Left colon (tissue), 2 donors: ENCODE data around the gene CFAP107. TPM values are rescaled to one million over a fixed set of nuclear protein-coding genes. Genes with fewer than 3 reads are reported as not detected.

Experiments
- ATAC-seq: fragments of 200-7000 bp; cut with Tn5 transposase; one replicate; pipeline ENCODE4 v1.9.1; 2020; ENCODE audit warnings: mild to moderate bottlenecking, moderate library complexity
- DNase-seq, 2 donors: peaks; one replicate each; pipeline ENCODE4 v3.0.0-alpha.2; 2020
- intact Hi-C, 2 donors: fragments of 100-400 bp; cut with DNase I in 1 of 2; cut with micrococcal nuclease in 1 of 2; formaldehyde crosslinking; loops; one replicate each; pipeline versions ENCODE4 v1.11.2 to v1.14.0; 2022; cut with DNase I, micrococcal nuclease
- total RNA-seq, 2 donors: library from RNA; stranded (reverse); fragmentation: NEBNext Ultra II Directional; extraction: Animal tissue kit (Norgen Biotek cat#: 25700); gene quantifications; one replicate each; pipeline ENCODE4 v1.2.1, GENCODE V29; 2021
- donor health status: DM: no; HTN: no; CAD: no.
- donor health status: DM: yes; HTN: yes; CAD: no.

The CFAP107 gene
- total RNA-seq, 2 donors from 2014 or later, result not detected

DNA sequence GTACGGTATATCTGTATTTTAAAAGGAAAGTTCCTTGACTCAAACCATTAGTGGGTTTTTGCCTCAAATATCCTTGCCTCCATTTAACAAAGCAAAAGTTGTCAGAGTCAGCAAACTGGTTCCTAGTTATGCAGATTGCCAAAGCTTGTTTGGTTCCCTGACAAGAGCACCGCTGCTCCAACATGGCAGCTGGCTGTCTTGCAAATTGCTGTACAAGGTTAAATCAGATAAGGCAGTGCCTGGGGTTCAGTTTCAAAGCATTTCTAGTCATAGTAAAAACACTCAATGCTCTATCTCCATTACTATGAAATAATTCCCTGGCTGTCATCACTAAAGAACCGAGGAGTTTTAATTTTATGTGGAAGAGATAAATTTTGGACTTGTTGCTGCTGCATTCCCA, 11.3 kb upstream of the CFAP107 start:
- DNase-seq (no peak), ATAC-seq (no peak)
- intact Hi-C loops, result no loop called here

- DNase-seq (no peak), ATAC-seq (no peak)
- intact Hi-C loops, result no loop called here
Observed at GRCh38 chr1:12738934-12739333, 7.1 kb upstream of the CFAP107 start.

- no peak for ATAC-seq
- no peak for DNase-seq
- intact Hi-C loops, result no loop called here
Observed at GRCh38 chr1:12739613-12740012, 6.4 kb upstream of the CFAP107 start.

GRCh38 chr1:12741946-12742345, 4.1 kb upstream of the CFAP107 start:
- no peak for ATAC-seq
- DNase-seq, result no peak
- intact Hi-C loops, result no loop called here

DNA sequence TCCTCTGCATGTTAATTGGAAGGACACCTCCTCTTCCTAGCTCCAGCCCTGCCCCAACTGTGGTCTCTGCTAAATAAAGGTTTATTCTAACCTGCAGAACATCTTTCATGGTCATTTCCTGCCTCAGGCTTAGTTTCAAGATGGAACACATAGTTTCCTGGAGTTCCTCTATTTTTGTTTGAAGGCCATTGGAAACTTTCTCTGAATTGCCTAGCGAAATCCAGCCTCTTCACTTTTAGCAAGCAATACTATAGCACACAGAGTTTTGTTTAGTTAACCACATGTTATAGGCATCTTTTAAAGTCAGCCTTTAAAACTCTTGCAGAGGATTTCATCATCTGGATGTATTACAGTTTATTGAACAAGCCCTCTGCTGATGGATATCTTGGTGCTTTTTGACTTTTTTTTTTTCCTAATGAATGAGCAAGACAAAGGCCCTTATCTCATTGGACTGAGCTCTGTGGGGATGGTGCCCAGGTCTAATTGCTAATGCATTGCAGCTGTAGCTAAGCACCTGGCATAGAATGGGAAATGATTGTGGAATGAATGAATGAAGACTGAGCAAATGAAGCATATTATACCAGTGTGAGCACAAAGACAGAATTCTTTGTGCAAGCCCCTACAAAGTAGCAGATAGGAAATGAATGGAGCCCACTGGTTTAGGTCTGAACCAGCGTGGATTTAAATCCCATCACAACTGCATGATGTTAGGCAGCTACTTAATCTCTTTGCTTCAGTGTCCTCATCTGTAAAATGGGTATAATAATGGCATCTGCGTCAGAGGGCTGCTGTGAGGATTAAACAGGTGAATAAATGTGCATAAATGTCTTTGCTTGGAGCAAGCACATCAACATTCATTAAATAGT, 641 bp upstream of the CFAP107 start:
- intact Hi-C loops, result no loop called here
- ATAC-seq (no peak), DNase-seq (no peak)

GRCh38 chr1:12748778-12749355, 2.9 kb downstream of the CFAP107 start:
- intact Hi-C loops, result no loop called here
- ATAC-seq, result no peak
- DNase-seq, result no peak

DNA sequence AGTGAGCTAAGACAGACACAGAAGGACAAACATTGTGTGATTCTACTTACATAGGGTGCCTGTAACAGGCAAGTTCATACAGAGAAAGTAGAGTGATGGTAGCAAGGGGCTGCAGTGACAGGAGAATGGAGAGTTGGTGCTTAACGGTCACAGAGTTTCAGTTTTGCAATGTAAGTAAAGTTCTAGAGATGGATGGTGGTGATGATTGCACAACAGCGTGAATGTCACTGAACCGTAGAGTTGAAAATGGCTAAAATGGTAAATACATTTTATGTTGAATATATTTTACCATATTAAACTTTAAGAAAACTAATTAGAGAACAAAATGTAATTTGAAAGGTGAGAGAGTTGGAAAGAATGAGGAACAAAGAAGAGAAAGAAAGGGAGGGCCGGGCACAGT, 8.7 kb downstream of the CFAP107 start:
- DNase-seq (no peak), ATAC-seq (no peak)
- intact Hi-C loops, result no loop called here

GRCh38 chr1:12756273-12756672, 10.3 kb downstream of the CFAP107 start:
- DNase-seq, result no peak
- no peak for ATAC-seq
- intact Hi-C loops, result no loop called here

- ATAC-seq, result no peak
- intact Hi-C loops, result no loop called here
- DNase-seq, result no peak
Observed at GRCh38 chr1:12756768-12757413, 10.9 kb downstream of the CFAP107 start.

DNA sequence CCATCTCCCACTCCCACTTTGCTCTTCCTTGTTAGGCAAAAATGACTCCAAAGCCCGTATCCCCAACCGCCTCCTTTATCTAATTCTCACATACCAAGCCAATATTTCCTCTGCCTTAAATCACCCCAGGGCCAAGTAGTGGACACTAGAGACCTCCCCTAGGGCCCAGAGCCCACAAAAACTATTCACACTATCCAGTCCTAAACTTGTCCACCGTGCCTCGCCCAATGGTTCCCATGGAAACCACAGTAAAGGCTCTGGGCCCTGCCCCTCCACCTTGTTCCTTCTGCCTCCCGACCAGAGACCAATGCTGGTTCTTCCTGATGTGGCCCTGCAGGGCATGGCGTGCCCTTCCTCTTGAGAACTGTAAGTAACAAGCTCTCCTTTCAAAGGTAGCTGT, 11.8 kb downstream of the CFAP107 start:
- ATAC-seq (no peak), DNase-seq (no peak)
- intact Hi-C loops, result no loop called here

DNA sequence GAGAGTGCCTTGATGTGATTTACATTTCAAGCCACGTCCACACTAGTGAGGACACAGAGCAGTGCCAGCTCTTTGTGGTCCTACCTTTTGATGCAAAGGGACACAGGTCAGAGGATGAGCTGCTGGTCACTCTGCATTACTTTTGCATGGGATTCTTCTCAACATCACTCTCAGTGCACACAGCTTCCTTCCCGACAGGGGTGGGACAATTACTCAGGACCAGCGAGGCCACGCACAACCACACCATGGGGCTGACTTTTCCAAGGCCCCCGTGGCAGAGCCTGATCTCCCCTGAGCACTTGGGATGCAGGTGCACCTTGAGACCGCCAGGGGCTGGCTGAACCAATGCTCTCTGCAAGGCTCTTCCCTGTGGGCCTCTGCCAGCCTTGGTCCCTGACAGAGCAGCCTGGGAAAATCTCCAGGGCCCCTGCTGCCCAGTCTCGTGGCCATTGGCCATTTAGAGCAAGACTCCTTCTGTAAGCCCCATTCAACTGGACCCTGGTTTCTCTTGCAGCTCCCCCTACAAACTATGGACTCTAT, 14.3 kb downstream of the CFAP107 start:
- ATAC-seq, result no peak
- intact Hi-C loops, result no loop called here
- DNase-seq, result no peak

GRCh38 chr1:12761781-12762180, 15.8 kb downstream of the CFAP107 start:
- intact Hi-C loops, result no loop called here
- ATAC-seq (no peak), DNase-seq (no peak)

GRCh38 chr1:12762766-12763165, 16.8 kb downstream of the CFAP107 start:
- ATAC-seq (no peak), DNase-seq (no peak)
- intact Hi-C loops, result no loop called here

- intact Hi-C loops, result no loop called here
- ATAC-seq, result no peak
Observed at GRCh38 chr1:12763479-12763878, 17.5 kb downstream of the CFAP107 start.

GRCh38 chr1:12764016-12764415, 18.0 kb downstream of the CFAP107 start:
- ATAC-seq (no peak), DNase-seq (no peak)
- intact Hi-C loops, result no loop called here

More at GRCh38 chr1:12763479-12763878, 17.5 kb downstream of the CFAP107 start:
- DNase-seq, result no peak

GRCh38 chr1:12769031-12769430, 23.0 kb downstream of the CFAP107 start:
- DNase-seq (no peak), ATAC-seq (no peak)
- intact Hi-C loops, result no loop called here

- DNase-seq, result no peak
- intact Hi-C loops, result no loop called here
- ATAC-seq, result no peak
Observed at GRCh38 chr1:12769976-12770505, 24.0 kb downstream of the CFAP107 start.

- DNase-seq (no peak), ATAC-seq (no peak)
- intact Hi-C loops, result no loop called here
Observed at GRCh38 chr1:12770620-12771019, 24.6 kb downstream of the CFAP107 start.

GRCh38 chr1:12771186-12771585, 25.2 kb downstream of the CFAP107 start:
- ATAC-seq (no peak), DNase-seq (no peak)
- intact Hi-C loops, result no loop called here

- no peak for ATAC-seq
- intact Hi-C loops, result no loop called here
- no peak for DNase-seq
Observed at GRCh38 chr1:12772520-12772919, 26.5 kb downstream of the CFAP107 start.
